ENCODE results near the gene STAG1.
"Not testable (repeated sequence)": the region's sequence is repeated elsewhere in the genome, so short reads cannot be mapped to it uniquely, and the experiment has no call there.

Gene STAG1

GRCh38 chr3:136667081-136667480 lies 85.1 kb downstream of the STAG1 start:
- Histone ChIP-seq H3K9ac (ENCODE audit: low read length) (no peak overlapping the region), H3K27me3 (ENCODE audit: control insufficient read depth in 1 of 2, insufficient read depth in 2 of 2, low read length in 2 of 2) (no peaks in the 10 kb centered on the region), H3K36me3 (ENCODE audit: insufficient read depth, low read length) (no peaks in the 10 kb centered on the region), H3K4me3 (ENCODE audit: low read depth in 1 of 2, low read length in 2 of 2) (no peak overlapping the region), H3K4me1 (ENCODE audit: insufficient read depth, low read length) (peaks cover 12% of the 10 kb centered on the region), H3K9me3 (ENCODE audit: low read length) (no peaks in the 10 kb centered on the region), H3K27ac (ENCODE audit: low read depth, low read length) (no peak overlapping the region)

- not testable (repeated sequence) for H3K9ac ChIP-seq (ENCODE audit: low read length); H3K27ac ChIP-seq (ENCODE audit: low read depth, low read length); H3K36me3 ChIP-seq (ENCODE audit: insufficient read depth, low read length); H3K4me3 ChIP-seq (ENCODE audit: low read depth in 1 of 2, low read length in 2 of 2); H3K9me3 ChIP-seq (ENCODE audit: low read length); H3K27me3 ChIP-seq (ENCODE audit: control insufficient read depth in 1 of 2, insufficient read depth in 2 of 2, low read length in 2 of 2)
- peaks cover 12% of the 10 kb centered on the region for H3K4me1 ChIP-seq (ENCODE audit: insufficient read depth, low read length)
These were observed 85.9 kb downstream of the STAG1 start for GRCh38 chr3:136666301-136666700.

GRCh38 chr3:136664771-136665170 lies 87.4 kb downstream of the STAG1 start:
- Histone ChIP-seq H3K4me3 (ENCODE audit: low read depth in 1 of 2, low read length in 2 of 2) (no peak overlapping the region), H3K9ac (ENCODE audit: low read length) (no peak overlapping the region), H3K27me3 (ENCODE audit: control insufficient read depth in 1 of 2, insufficient read depth in 2 of 2, low read length in 2 of 2) (no peaks in the 10 kb centered on the region), H3K9me3 (ENCODE audit: low read length) (no peaks in the 10 kb centered on the region), H3K36me3 (ENCODE audit: insufficient read depth, low read length) (no peaks in the 10 kb centered on the region), H3K27ac (ENCODE audit: low read depth, low read length) (no peak overlapping the region), H3K4me1 (ENCODE audit: insufficient read depth, low read length) (peaks cover 12% of the 10 kb centered on the region)

- Histone ChIP-seq H3K9ac (ENCODE audit: low read length) (no peak overlapping the region), H3K4me3 (ENCODE audit: low read depth in 1 of 2, low read length in 2 of 2) (no peak overlapping the region), H3K9me3 (ENCODE audit: low read length) (no peaks in the 10 kb centered on the region), H3K27ac (ENCODE audit: low read depth, low read length) (no peak overlapping the region), H3K27me3 (ENCODE audit: control insufficient read depth in 1 of 2, insufficient read depth in 2 of 2, low read length in 2 of 2) (no peaks in the 10 kb centered on the region), H3K36me3 (ENCODE audit: insufficient read depth, low read length) (no peaks in the 10 kb centered on the region), H3K4me1 (ENCODE audit: insufficient read depth, low read length) (peaks cover 12% of the 10 kb centered on the region)
These were observed 90.9 kb downstream of the STAG1 start for GRCh38 chr3:136661282-136661681.

GRCh38 chr3:136658946-136659682 lies 93.1 kb downstream of the STAG1 start:
- Histone ChIP-seq H3K4me1 (ENCODE audit: insufficient read depth, low read length) (peaks cover 8% of the 10 kb centered on the region), H3K27ac (ENCODE audit: low read depth, low read length) (no peak overlapping the region), H3K36me3 (ENCODE audit: insufficient read depth, low read length) (no peaks in the 10 kb centered on the region), H3K9me3 (ENCODE audit: low read length) (no peaks in the 10 kb centered on the region), H3K9ac (ENCODE audit: low read length) (no peak overlapping the region), H3K4me3 (ENCODE audit: low read depth in 1 of 2, low read length in 2 of 2) (no peak overlapping the region), H3K27me3 (ENCODE audit: control insufficient read depth in 1 of 2, insufficient read depth in 2 of 2, low read length in 2 of 2) (no peaks in the 10 kb centered on the region)

GRCh38 chr3:136657526-136657925 lies 94.7 kb downstream of the STAG1 start:
- H3K36me3 ChIP-seq (ENCODE audit: insufficient read depth, low read length): no peaks in the 10 kb centered on the region
- no peak overlapping the region for H3K9ac ChIP-seq (ENCODE audit: low read length)
- no peak overlapping the region for H3K4me3 ChIP-seq (ENCODE audit: low read depth in 1 of 2, low read length in 2 of 2)
- no peak overlapping the region for H3K27ac ChIP-seq (ENCODE audit: low read depth, low read length)
- H3K9me3 ChIP-seq (ENCODE audit: low read length): peaks cover 5% of the 10 kb centered on the region
- no peaks in the 10 kb centered on the region for H3K4me1 ChIP-seq (ENCODE audit: insufficient read depth, low read length)
- H3K27me3 ChIP-seq (ENCODE audit: control insufficient read depth in 1 of 2, insufficient read depth in 2 of 2, low read length in 2 of 2): no peaks in the 10 kb centered on the region

- Histone ChIP-seq H3K9me3 (ENCODE audit: low read length) (peaks cover 5% of the 10 kb centered on the region), H3K27ac (ENCODE audit: low read depth, low read length) (no peak overlapping the region), H3K4me1 (ENCODE audit: insufficient read depth, low read length) (peaks cover 6% of the 10 kb centered on the region)
These were observed 98.5 kb downstream of the STAG1 start for GRCh38 chr3:136653628-136654027.

GRCh38 chr3:136651581-136651980 lies 100.6 kb downstream of the STAG1 start:
- Histone ChIP-seq H3K27ac (ENCODE audit: low read depth, low read length) (no peak overlapping the region), H3K4me1 (ENCODE audit: insufficient read depth, low read length) (peaks cover 6% of the 10 kb centered on the region), H3K9me3 (ENCODE audit: low read length) (peaks cover 5% of the 10 kb centered on the region), H3K36me3 (ENCODE audit: insufficient read depth, low read length) (no peaks in the 10 kb centered on the region), H3K4me3 (ENCODE audit: low read depth in 1 of 2, low read length in 2 of 2) (no peak overlapping the region), H3K27me3 (ENCODE audit: control insufficient read depth in 1 of 2, insufficient read depth in 2 of 2, low read length in 2 of 2) (no peaks in the 10 kb centered on the region), H3K9ac (ENCODE audit: low read length) (no peak overlapping the region)

More at GRCh38 chr3:136653628-136654027, 98.5 kb downstream of the STAG1 start:
- H3K4me3 ChIP-seq (ENCODE audit: low read depth in 1 of 2, low read length in 2 of 2): no peak overlapping the region
- no peaks in the 10 kb centered on the region for H3K27me3 ChIP-seq (ENCODE audit: control insufficient read depth in 1 of 2, insufficient read depth in 2 of 2, low read length in 2 of 2)
- no peak overlapping the region for H3K9ac ChIP-seq (ENCODE audit: low read length)
- H3K36me3 ChIP-seq (ENCODE audit: insufficient read depth, low read length): no peaks in the 10 kb centered on the region

- H3K27ac ChIP-seq (ENCODE audit: low read depth, low read length): no peak overlapping the region
- H3K9me3 ChIP-seq (ENCODE audit: low read length): peaks cover 5% of the 10 kb centered on the region
- peaks cover 6% of the 10 kb centered on the region for H3K4me1 ChIP-seq (ENCODE audit: insufficient read depth, low read length)
- no peaks in the 10 kb centered on the region for H3K36me3 ChIP-seq (ENCODE audit: insufficient read depth, low read length)
- H3K9ac ChIP-seq (ENCODE audit: low read length): no peak overlapping the region
- no peaks in the 10 kb centered on the region for H3K27me3 ChIP-seq (ENCODE audit: control insufficient read depth in 1 of 2, insufficient read depth in 2 of 2, low read length in 2 of 2)
- H3K4me3 ChIP-seq (ENCODE audit: low read depth in 1 of 2, low read length in 2 of 2): no peak overlapping the region
These were observed 101.7 kb downstream of the STAG1 start for GRCh38 chr3:136650461-136650860.

- Histone ChIP-seq H3K36me3 (ENCODE audit: insufficient read depth, low read length) (no peaks in the 10 kb centered on the region), H3K9me3 (ENCODE audit: low read length) (no peaks in the 10 kb centered on the region), H3K9ac (ENCODE audit: low read length) (no peak overlapping the region), H3K27me3 (ENCODE audit: control insufficient read depth in 1 of 2, insufficient read depth in 2 of 2, low read length in 2 of 2) (no peaks in the 10 kb centered on the region), H3K4me1 (ENCODE audit: insufficient read depth, low read length) (no peaks in the 10 kb centered on the region), H3K4me3 (ENCODE audit: low read depth in 1 of 2, low read length in 2 of 2) (no peak overlapping the region), H3K27ac (ENCODE audit: low read depth, low read length) (no peak overlapping the region)
These were observed 106.3 kb downstream of the STAG1 start for GRCh38 chr3:136645915-136646314.

GRCh38 chr3:136644212-136644611 lies 108.0 kb downstream of the STAG1 start:
- Histone ChIP-seq H3K9ac (ENCODE audit: low read length) (no peak overlapping the region), H3K9me3 (ENCODE audit: low read length) (no peaks in the 10 kb centered on the region), H3K4me1 (ENCODE audit: insufficient read depth, low read length) (no peaks in the 10 kb centered on the region), H3K4me3 (ENCODE audit: low read depth in 1 of 2, low read length in 2 of 2) (no peak overlapping the region), H3K27me3 (ENCODE audit: control insufficient read depth in 1 of 2, insufficient read depth in 2 of 2, low read length in 2 of 2) (no peaks in the 10 kb centered on the region), H3K27ac (ENCODE audit: low read depth, low read length) (no peak overlapping the region), H3K36me3 (ENCODE audit: insufficient read depth, low read length) (no peaks in the 10 kb centered on the region)

- H3K9me3 ChIP-seq (ENCODE audit: low read length); H3K27ac ChIP-seq (ENCODE audit: low read depth, low read length); H3K4me1 ChIP-seq (ENCODE audit: insufficient read depth, low read length); H3K27me3 ChIP-seq (ENCODE audit: control insufficient read depth in 1 of 2, insufficient read depth in 2 of 2, low read length in 2 of 2); H3K4me3 ChIP-seq (ENCODE audit: low read depth in 1 of 2, low read length in 2 of 2); H3K9ac ChIP-seq (ENCODE audit: low read length); H3K36me3 ChIP-seq (ENCODE audit: insufficient read depth, low read length): not testable (repeated sequence)
These were observed 108.8 kb downstream of the STAG1 start for GRCh38 chr3:136643380-136643779.

Data from muscle layer of colon (tissue), 2 donors.